Neural cell (in vitro differentiated cells): Measurements from ENCODE around the gene SPOCK1. TPM values are rescaled to one million over a fixed set of nuclear protein-coding genes. Genes with fewer than 3 reads are reported as not detected.

ENCODE experiments used
- H2AFZ ChIP-seq: fragments of 200-600, 300-800 bp; sonication (generic), shearing (Covaris generic); 2 replicates; pipeline ENCODE4 v1.6.0; 2014; ENCODE audit warnings: low read depth, mild to moderate bottlenecking, antibody characterized with exemption, low read length, moderate library complexity
- H3F3A ChIP-seq: fragments of 200-600 bp; shearing (Covaris generic); 2 replicates; pipeline ENCODE4 v1.6.1; 2016; ENCODE audit warnings: mild to moderate bottlenecking, moderate library complexity, mixed read lengths, antibody characterized with exemption, low read length; ENCODE audit not compliant: insufficient read depth, poor library complexity, severe bottlenecking
- H3K27ac ChIP-seq: fragments of 200-600, 300-800 bp; sonication (generic), shearing (Covaris generic); 2 replicates; pipeline ENCODE4 v1.5.1; 2014; ENCODE audit warnings: mild to moderate bottlenecking, low read length, moderate library complexity
- H3K27me3 ChIP-seq: fragments of 300-800, 200-600 bp; sonication (generic), shearing (Covaris generic); 2 replicates; pipeline ENCODE4 v1.6.0; 2014; ENCODE audit warnings: mild to moderate bottlenecking, low read depth, low read length, moderate library complexity; ENCODE audit not compliant: insufficient read depth
- H3K36me3 ChIP-seq: fragments of 300-800, 200-600 bp; sonication (generic), shearing (Covaris generic); 2 replicates; pipeline ENCODE4 v1.5.1; 2014; ENCODE audit warnings: mild to moderate bottlenecking, antibody characterized with exemption, low read length, moderate library complexity; ENCODE audit not compliant: insufficient read depth
- H3K4me2 ChIP-seq: fragments of 300-800, 200-600 bp; sonication (generic), shearing (Covaris generic); 2 replicates; pipeline ENCODE4 v1.6.0; 2014; ENCODE audit warnings: mild to moderate bottlenecking, low read length
- H3K4me3 ChIP-seq: fragments of 300-800, 200-600 bp; sonication (generic), shearing (Covaris generic); 2 replicates; pipeline ENCODE4 v1.5.1; 2014; ENCODE audit warnings: mild to moderate bottlenecking, low read length, moderate library complexity
- H3K79me2 ChIP-seq: fragments of 200-600 bp; shearing (Covaris generic); replicated peaks from 2 replicates; pipeline ENCODE4 v1.6.0; 2014; ENCODE audit warnings: mild to moderate bottlenecking, low read length, moderate library complexity; ENCODE audit not compliant: insufficient read depth
- H3K9ac ChIP-seq: fragments of 300-800, 200-600 bp; sonication (generic), shearing (Covaris generic); 2 replicates; pipeline ENCODE4 v1.6.1; 2016; ENCODE audit warnings: mild to moderate bottlenecking, low read length, mixed read lengths
- H3K9me2 ChIP-seq: fragments of 200-600 bp; shearing (Covaris generic); 2 replicates; pipeline ENCODE4 v1.6.1; 2016; ENCODE audit warnings: mild to moderate bottlenecking, low read length, mixed read lengths; ENCODE audit not compliant: insufficient read depth
- H3K9me3 ChIP-seq: fragments of 200-600, 300-800 bp; sonication (generic), shearing (Covaris generic); 2 replicates; pipeline ENCODE4 v1.6.1; 2016; ENCODE audit warnings: mild to moderate bottlenecking, mixed run types, low read length, moderate library complexity, mixed read lengths
- H4K20me1 ChIP-seq: fragments of 200-600 bp; shearing (Covaris generic); 2 replicates; pipeline ENCODE4 v1.6.1; 2016; ENCODE audit warnings: mild to moderate bottlenecking, mixed run types; ENCODE audit not compliant: insufficient read depth
- EP300 ChIP-seq: fragments of 450-650 bp; conservative IDR thresholded peaks from 2 replicates; pipeline ENCODE4 v1.6.1; 2014; ENCODE audit warnings: antibody characterized with exemption, mild to moderate bottlenecking, moderate library complexity; ENCODE audit not compliant: poor library complexity, severe bottlenecking
- EZH2 ChIP-seq: fragments of 200-600, 300-800 bp; shearing (Covaris generic), sonication (generic); IDR thresholded peaks from 2 replicates; pipeline ENCODE4 v1.6.1; 2014; ENCODE audit warnings: antibody characterized with exemption, low read length, borderline replicate concordance, mild to moderate bottlenecking; ENCODE audit not compliant: insufficient read depth, poor library complexity, severe bottlenecking
- MXI1 ChIP-seq: fragments of 450-650 bp; conservative IDR thresholded peaks from 2 replicates; pipeline ENCODE4 v1.6.1; 2014; ENCODE audit warnings: antibody characterized with exemption, mild to moderate bottlenecking; ENCODE audit not compliant: poor library complexity, severe bottlenecking
- POLR2AphosphoS5 ChIP-seq: IDR thresholded peaks from 2 replicates; pipeline ENCODE4 v1.6.1; 2012
- RAD21 ChIP-seq: fragments of 450-650 bp; conservative IDR thresholded peaks from 2 replicates; pipeline ENCODE4 v1.6.1; 2014; ENCODE audit warnings: antibody characterized with exemption, mild to moderate bottlenecking, moderate library complexity
- SMC3 ChIP-seq: fragments of 450-650 bp; conservative IDR thresholded peaks from 2 replicates; pipeline ENCODE4 v1.6.1; 2014; ENCODE audit warnings: antibody characterized with exemption, mild to moderate bottlenecking, moderate library complexity; ENCODE audit not compliant: poor library complexity
- TAF1 ChIP-seq: IDR thresholded peaks from 2 replicates; pipeline ENCODE4 v1.6.1; 2012; ENCODE audit warnings: low read depth
- polyA plus RNA-seq: library from polyadenylated mRNA; depleted of rRNA; stranded (reverse); fragments of >200 nt; gene quantifications from 2 replicates; pipeline ENCODE4 v1.2.3, GENCODE V29; 2014
- TF ChIP-seq, protein P1 (sequence below): IDR thresholded peaks from 2 replicates; pipeline ENCODE4 v1.6.1; 2012; ENCODE audit warnings: borderline replicate concordance
- TF ChIP-seq, protein P2 (sequence below): fragments of 450-650 bp; IDR thresholded peaks from 2 replicates; pipeline ENCODE4 v1.5.1; 2014; ENCODE audit warnings: antibody characterized with exemption, mild to moderate bottlenecking, moderate library complexity; ENCODE audit not compliant: poor library complexity, severe bottlenecking

Gene SPOCK1
- polyA plus RNA-seq, 1 donor from 2014 or later, result 33.6 TPM

GRCh38 chr5:137186759-137187461, 312.2 kb downstream of the SPOCK1 start:
- Histone ChIP-seq H4K20me1 (no peaks in the 10 kb centered on the region), H3K4me2 (no peak overlapping the region), H3K79me2 (no peaks in the 10 kb centered on the region), H3K27me3 (no peaks in the 10 kb centered on the region), H3K36me3 (no peaks in the 10 kb centered on the region), H3F3A (no peaks in the 10 kb centered on the region), H3K4me3 (no peak overlapping the region), H3K9ac (no peak overlapping the region), H2AFZ (no peak overlapping the region), H3K9me3 (no peaks in the 10 kb centered on the region), H3K9me2 (no peaks in the 10 kb centered on the region), H3K27ac (no peak overlapping the region)
- TF ChIP-seq EZH2 (no peak), MXI1 (no peak), POLR2AphosphoS5 (no peak), SMC3 (no peak), RAD21 (no peak), TAF1 (no peak), EP300 (no peak)
- TF ChIP-seq, protein P1, sequence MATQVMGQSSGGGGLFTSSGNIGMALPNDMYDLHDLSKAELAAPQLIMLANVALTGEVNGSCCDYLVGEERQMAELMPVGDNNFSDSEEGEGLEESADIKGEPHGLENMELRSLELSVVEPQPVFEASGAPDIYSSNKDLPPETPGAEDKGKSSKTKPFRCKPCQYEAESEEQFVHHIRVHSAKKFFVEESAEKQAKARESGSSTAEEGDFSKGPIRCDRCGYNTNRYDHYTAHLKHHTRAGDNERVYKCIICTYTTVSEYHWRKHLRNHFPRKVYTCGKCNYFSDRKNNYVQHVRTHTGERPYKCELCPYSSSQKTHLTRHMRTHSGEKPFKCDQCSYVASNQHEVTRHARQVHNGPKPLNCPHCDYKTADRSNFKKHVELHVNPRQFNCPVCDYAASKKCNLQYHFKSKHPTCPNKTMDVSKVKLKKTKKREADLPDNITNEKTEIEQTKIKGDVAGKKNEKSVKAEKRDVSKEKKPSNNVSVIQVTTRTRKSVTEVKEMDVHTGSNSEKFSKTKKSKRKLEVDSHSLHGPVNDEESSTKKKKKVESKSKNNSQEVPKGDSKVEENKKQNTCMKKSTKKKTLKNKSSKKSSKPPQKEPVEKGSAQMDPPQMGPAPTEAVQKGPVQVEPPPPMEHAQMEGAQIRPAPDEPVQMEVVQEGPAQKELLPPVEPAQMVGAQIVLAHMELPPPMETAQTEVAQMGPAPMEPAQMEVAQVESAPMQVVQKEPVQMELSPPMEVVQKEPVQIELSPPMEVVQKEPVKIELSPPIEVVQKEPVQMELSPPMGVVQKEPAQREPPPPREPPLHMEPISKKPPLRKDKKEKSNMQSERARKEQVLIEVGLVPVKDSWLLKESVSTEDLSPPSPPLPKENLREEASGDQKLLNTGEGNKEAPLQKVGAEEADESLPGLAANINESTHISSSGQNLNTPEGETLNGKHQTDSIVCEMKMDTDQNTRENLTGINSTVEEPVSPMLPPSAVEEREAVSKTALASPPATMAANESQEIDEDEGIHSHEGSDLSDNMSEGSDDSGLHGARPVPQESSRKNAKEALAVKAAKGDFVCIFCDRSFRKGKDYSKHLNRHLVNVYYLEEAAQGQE, result no peak
- TF ChIP-seq, protein P2, sequence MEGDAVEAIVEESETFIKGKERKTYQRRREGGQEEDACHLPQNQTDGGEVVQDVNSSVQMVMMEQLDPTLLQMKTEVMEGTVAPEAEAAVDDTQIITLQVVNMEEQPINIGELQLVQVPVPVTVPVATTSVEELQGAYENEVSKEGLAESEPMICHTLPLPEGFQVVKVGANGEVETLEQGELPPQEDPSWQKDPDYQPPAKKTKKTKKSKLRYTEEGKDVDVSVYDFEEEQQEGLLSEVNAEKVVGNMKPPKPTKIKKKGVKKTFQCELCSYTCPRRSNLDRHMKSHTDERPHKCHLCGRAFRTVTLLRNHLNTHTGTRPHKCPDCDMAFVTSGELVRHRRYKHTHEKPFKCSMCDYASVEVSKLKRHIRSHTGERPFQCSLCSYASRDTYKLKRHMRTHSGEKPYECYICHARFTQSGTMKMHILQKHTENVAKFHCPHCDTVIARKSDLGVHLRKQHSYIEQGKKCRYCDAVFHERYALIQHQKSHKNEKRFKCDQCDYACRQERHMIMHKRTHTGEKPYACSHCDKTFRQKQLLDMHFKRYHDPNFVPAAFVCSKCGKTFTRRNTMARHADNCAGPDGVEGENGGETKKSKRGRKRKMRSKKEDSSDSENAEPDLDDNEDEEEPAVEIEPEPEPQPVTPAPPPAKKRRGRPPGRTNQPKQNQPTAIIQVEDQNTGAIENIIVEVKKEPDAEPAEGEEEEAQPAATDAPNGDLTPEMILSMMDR, result no peak

- TF ChIP-seq RAD21 (no peak), EZH2 (no peak), SMC3 (no peak), POLR2AphosphoS5 (no peak), EP300 (no peak), MXI1 (no peak), TAF1 (no peak)
- TF ChIP-seq, protein P2, result no peak
- TF ChIP-seq, protein P1, result no peak
- no peaks in the 10 kb centered on the region for H3K36me3 ChIP-seq
- no peak overlapping the region for H3K4me3 ChIP-seq
- no peaks in the 10 kb centered on the region for H3F3A ChIP-seq
- H3K27ac ChIP-seq, result no peak overlapping the region
- no peaks in the 10 kb centered on the region for H3K9me2 ChIP-seq
- H3K4me2 ChIP-seq, result no peak overlapping the region
- H3K27me3 ChIP-seq, result no peaks in the 10 kb centered on the region
- H4K20me1 ChIP-seq, result no peaks in the 10 kb centered on the region
- H2AFZ ChIP-seq, result no peak overlapping the region
- H3K9ac ChIP-seq, result no peak overlapping the region
- H3K79me2 ChIP-seq, result no peaks in the 10 kb centered on the region
- H3K9me3 ChIP-seq, result no peaks in the 10 kb centered on the region
Observed at GRCh38 chr5:137185193-137185592, 313.9 kb downstream of the SPOCK1 start.
